HG03432 (cell line): Measurements from ENCODE around the gene GLUD2.
A peak's percentile ranks its signal among the peaks of the same experiment; 100 is the strongest.
"Not testable (repeated sequence)": the region's sequence is repeated elsewhere in the genome, so short reads cannot be mapped to it uniquely, and the experiment has no call there.

Source experiments
- ATAC-seq: cut with Tn5 transposase; IDR thresholded peaks from one replicate; pipeline ENCODE4 v1.9.1; 2021; ENCODE audit warnings: mild to moderate bottlenecking, moderate library complexity; ENCODE audit not compliant: unreplicated experiment

GLUD2 gene

GRCh38 chrX:121047441-121048419, at the start of gene GLUD2:
GLUD2 (plus strand) TSS chrX:121047610; CDS start chrX:121047685, 75 bp downstream.
- ATAC-seq = peak; percentile 89

- peak; percentile 80 for ATAC-seq
These were observed 48.0 kb upstream of the GLUD2 start for GRCh38 chrX:120999413-120999812.

GRCh38 chrX:121000589-121000988, 46.8 kb upstream of the GLUD2 start:
- ATAC-seq = no peak

- ATAC-seq = no peak
These were observed 38.5 kb upstream of the GLUD2 start for GRCh38 chrX:121008920-121009319.

- ATAC-seq = no peak
These were observed 37.6 kb upstream of the GLUD2 start for GRCh38 chrX:121009764-121010163.

- ATAC-seq = no peak
These were observed 37.2 kb upstream of the GLUD2 start for GRCh38 chrX:121010218-121010617.

- ATAC-seq = no peak
These were observed 36.2 kb upstream of the GLUD2 start for GRCh38 chrX:121011254-121011653.

- no peak for ATAC-seq
These were observed 33.4 kb upstream of the GLUD2 start for GRCh38 chrX:121013897-121014455.

GRCh38 chrX:121014826-121015225, 32.6 kb upstream of the GLUD2 start:
- ATAC-seq = no peak

- ATAC-seq = no peak
These were observed 19.0 kb upstream of the GLUD2 start for GRCh38 chrX:121028419-121028818.

GRCh38 chrX:121030083-121030482, 17.3 kb upstream of the GLUD2 start:
- no peak for ATAC-seq

- ATAC-seq = no peak
These were observed 14.9 kb upstream of the GLUD2 start for GRCh38 chrX:121032531-121032930.

GRCh38 chrX:121036137-121036536, 11.3 kb upstream of the GLUD2 start:
- ATAC-seq = no peak

- no peak for ATAC-seq
These were observed 10.5 kb upstream of the GLUD2 start for GRCh38 chrX:121036951-121037350.

GRCh38 chrX:121050781-121051180, 3.4 kb downstream of the GLUD2 start:
- ATAC-seq = no peak

GRCh38 chrX:121052122-121052521, 4.7 kb downstream of the GLUD2 start:
- no peak for ATAC-seq

GRCh38 chrX:121062289-121062688, 14.9 kb downstream of the GLUD2 start:
- no peak for ATAC-seq

GRCh38 chrX:121064579-121064978, 17.2 kb downstream of the GLUD2 start:
- no peak for ATAC-seq

- not testable (repeated sequence) for ATAC-seq
These were observed 36.8 kb downstream of the GLUD2 start for GRCh38 chrX:121084247-121084646.

GRCh38 chrX:121084903-121085611, 37.6 kb downstream of the GLUD2 start:
- no peak for ATAC-seq

GRCh38 chrX:121085612-121086010, 38.2 kb downstream of the GLUD2 start:
- ATAC-seq = no peak

GRCh38 chrX:121093011-121093410, 45.6 kb downstream of the GLUD2 start:
- no peak for ATAC-seq
